GM19463 (cell line): ENCODE data around the gene MUC4.

Experiments
- ATAC-seq: cut with Tn5 transposase; IDR thresholded peaks from one replicate; pipeline ENCODE4 v1.9.1; 2021; ENCODE audit warnings: mild to moderate bottlenecking, moderate library complexity; ENCODE audit not compliant: unreplicated experiment

The MUC4 gene

DNA sequence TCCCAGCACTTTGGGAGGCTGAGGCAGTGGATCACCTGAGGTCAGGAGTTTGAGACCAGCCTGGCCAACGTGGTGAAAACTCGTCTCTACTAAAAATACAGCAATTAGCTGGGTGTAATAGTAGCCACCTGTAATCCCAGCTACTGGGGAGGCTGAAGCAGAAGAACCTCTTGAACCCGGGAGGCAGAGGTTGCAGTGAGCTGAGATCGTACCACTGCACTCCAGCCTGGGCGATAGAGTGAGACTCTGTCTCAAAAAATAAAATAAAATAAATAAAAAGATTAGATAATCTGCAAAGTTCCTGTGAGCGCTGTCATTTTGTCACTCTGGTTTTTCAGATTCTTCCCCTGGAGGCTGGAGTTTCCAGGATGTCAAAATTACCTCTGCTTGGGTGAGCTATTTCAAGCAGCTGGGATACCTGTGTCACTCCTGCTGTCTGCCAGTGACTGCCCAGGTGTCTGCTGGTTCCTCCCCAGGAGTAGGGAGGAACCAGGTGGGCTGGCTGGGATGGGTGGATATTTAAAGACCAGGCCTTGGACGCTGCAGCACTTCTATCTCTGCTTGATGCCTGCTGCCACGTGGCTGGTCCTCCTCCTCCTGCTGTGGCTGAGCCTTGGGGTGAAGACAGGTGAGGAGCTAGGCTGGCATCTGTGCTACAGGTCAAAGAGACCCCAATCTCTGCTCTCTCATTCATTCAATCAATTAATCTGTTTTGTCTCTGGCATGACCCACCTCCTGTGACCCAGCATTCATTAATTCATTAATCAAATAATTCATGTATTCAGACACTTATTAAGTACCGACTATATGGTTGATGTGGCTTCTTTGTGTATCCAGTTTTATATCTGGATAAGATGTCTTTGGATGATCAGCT, 110.5 kb downstream of the MUC4 start:
- ATAC-seq = no peak

DNA sequence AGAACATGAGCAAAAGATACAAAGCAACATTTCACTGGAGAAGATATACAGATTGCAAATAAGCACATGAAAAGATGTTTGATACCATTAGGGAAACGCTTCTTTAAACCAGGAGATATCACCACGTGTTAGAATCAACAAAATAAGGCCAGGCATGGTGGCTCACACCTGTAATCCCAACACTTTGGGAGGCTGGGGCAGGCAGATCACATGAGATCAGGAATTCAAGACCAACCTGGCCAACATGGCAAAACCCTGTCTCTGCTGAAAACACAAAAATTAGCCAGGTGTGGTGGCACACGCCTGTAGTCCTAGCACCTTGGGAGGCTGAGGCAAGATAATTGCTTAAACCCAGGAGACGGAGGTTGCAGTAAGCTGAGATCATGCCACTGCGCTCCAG, 111.4 kb downstream of the MUC4 start:
- no peak for ATAC-seq

DNA sequence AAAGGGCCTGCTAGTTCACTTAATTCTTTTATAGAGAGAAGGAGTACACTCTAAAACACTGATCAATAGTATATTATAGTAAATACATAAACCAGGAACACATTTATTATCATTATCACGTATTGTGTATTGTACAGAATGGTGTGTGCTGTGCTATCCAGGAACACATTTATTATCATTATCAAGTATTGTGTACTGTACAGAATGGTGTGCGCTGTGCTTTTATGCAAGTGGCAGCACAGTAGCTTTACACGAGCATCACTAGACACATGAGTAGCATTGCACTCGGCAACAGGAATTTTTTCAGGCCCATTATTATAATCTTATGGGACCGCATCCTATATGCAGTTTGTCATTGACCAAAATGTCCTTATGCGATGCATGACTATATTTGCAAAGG, 111.9 kb downstream of the MUC4 start:
- ATAC-seq = no peak

DNA sequence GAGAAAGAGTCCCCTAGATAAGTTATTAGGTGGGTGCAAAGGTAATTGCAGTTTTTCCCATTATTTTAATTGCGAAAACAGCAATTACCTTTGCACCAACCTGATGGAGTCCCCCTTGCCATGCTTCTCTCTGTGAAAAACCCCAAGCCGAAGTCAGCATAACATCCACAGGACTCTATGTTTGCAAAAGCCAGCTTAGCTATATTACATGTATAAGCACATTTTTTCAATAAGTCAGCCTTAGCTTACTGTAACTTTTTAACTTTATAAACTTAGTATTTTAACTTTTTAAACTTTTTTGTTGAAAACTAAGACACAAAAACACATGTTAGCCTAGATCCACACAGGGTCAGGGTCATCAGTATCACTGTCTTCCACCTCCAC, 112.3 kb downstream of the MUC4 start:
- ATAC-seq = no peak

DNA sequence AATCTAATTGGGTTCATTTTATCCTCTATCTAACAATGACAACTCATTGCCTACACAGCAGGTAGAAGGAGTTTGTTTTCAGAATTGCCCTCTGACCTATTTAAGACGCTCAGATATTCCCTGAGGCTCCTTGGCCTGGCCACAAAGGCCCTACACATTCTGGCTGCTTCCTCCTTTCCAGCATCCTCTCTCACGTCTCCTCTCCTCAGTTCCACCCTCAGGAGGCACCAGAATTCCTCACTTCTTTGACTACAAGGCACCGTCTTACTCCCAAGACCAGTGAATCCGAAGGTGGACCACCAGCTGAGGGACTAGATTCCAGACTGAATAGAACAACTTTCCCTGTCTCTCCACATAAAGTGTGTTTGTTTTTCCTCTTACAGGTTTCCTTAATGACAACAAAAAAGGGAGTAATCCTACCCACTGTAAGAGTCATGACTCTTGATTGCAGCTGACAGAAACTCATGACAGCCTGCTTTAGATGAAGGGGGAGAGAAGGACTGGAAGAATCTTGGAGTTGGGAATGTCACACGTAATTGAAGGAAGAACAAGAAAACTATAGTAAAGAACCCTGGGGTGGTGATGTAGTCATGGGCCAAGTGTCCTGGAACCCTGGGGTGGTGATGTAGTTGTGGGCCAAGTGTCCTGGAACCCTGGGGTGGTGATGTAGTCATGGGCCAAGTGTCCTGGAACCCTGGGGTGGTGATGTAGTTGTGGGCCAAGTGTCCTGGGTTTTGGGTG, 112.9 kb downstream of the MUC4 start:
- ATAC-seq = no peak

DNA sequence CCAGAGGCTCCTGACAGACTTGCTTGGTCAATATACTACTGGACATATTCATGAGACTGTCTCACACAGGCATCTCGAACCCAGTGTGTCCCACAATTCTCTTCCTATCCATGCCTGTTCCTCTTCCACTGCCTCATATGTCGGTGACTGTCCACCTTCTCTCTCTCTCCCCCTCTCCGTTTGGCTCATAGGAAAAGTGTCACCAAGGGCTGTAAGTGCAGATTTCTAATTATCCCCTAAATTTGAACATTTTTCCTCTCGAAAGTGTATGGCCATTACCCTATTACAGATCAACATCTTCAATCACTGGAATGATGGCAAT, 113.4 kb downstream of the MUC4 start:
- ATAC-seq = no peak

DNA sequence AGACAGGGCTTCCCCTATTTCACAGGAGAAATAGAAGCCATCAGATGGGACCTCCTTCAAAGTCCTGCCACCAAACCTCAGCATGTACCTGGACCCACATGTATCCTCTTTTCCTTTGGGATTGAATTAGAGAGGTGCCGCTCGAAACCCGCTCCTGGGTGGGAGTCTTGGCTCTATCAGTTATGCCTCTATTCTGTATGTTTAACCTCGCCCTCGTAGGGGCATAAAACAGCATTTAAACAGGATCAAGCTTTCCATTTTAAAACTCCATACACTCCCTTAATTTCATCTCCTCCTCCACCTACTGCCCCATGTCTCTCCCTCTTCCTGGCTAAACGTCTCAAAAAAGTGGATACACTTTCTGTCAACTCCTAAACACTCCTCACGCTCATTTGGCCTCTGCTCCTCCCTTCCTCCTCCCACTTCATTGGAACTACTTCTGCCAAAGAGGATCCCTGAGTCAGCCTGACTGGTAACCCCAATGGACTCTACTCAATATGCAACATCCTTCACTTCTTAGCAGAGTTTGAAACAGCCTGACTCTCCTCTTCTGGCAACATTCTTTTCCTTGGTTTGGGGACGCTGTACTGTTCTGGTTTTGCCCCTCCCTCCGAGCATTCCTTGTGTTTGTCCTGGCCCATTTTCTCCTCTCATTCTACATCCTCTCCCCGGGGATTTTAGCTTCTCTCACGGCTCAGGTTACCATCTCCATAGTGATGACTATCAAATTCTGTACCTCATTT, 114.0 kb downstream of the MUC4 start:
- no peak for ATAC-seq
